Keratinocyte (primary cell): ENCODE data around the gene KCNQ1OT1. TPM values are rescaled to one million over a fixed set of nuclear protein-coding genes. Genes with fewer than 3 reads are reported as not detected.

Experiments used
- DNase-seq: peaks from one replicate; pipeline ENCODE4 v3.0.0-alpha.2; 2011; ENCODE audit warnings: low read depth, missing footprints, low spot score
- FAIRE-seq: peaks from 2 replicates; lab custom pipeline; 2011; peaks lifted over from hg19 to GRCh38; lab: Jason Lieb, UNC
- H2AFZ ChIP-seq: 2 replicates; pipeline ENCODE4 v1.6.0; 2012; ENCODE audit warnings: low read length, control low read depth, inconsistent platforms; ENCODE audit not compliant: control insufficient read depth
- H3K27ac ChIP-seq: 2 replicates; pipeline ENCODE4 v1.5.1; 2011; ENCODE audit warnings: low read length; ENCODE audit not compliant: control insufficient read depth, insufficient read depth
- H3K27me3 ChIP-seq: 3 replicates; pipeline ENCODE4 v1.6.0; 2011; ENCODE audit warnings: low read length; ENCODE audit not compliant: control insufficient read depth, insufficient read depth; ENCODE audit errors: extremely low read depth
- H3K36me3 ChIP-seq, 2 experiments: 2 replicates in 1 of 2; 3 replicates in 1 of 2; pipeline ENCODE4 v1.5.1; 2011; ENCODE audit warnings: low read length in 2 of 2, mild to moderate bottlenecking in 1 of 2; ENCODE audit not compliant: control insufficient read depth in 2 of 2, insufficient read depth in 2 of 2; ENCODE audit errors: extremely low read depth in 1 of 2
- H3K4me1 ChIP-seq: 3 replicates; pipeline ENCODE4 v1.5.1; 2011; ENCODE audit warnings: low read length; ENCODE audit not compliant: control insufficient read depth, insufficient read depth; ENCODE audit errors: extremely low read depth
- H3K4me2 ChIP-seq: 3 replicates; pipeline ENCODE4 v1.6.0; 2011; ENCODE audit warnings: low read depth, low read length; ENCODE audit not compliant: control insufficient read depth, insufficient read depth; ENCODE audit errors: extremely low read depth
- H3K4me3 ChIP-seq, 3 experiments: fragments of 200-600 bp in 1 of 3; sonication (generic) in 1 of 3; 2 replicates in 2 of 3; 3 replicates in 1 of 3; pipeline ENCODE4 v1.5.1; 2011 to 2016; ENCODE audit warnings: low read length in 3 of 3, mild to moderate bottlenecking in 3 of 3, control low read depth in 2 of 3, inconsistent platforms in 1 of 3, low read depth in 1 of 3, mixed read lengths in 1 of 3, mixed run types in 1 of 3, moderate library complexity in 1 of 3; ENCODE audit not compliant: control insufficient read depth in 2 of 3, insufficient read depth in 2 of 3; ENCODE audit errors: extremely low read depth in 1 of 3
- H3K79me2 ChIP-seq: 2 replicates; pipeline ENCODE4 v1.6.0; 2012; ENCODE audit warnings: low read length; ENCODE audit not compliant: control insufficient read depth, insufficient read depth
- H3K9ac ChIP-seq: 3 replicates; pipeline ENCODE4 v1.6.0; 2011; ENCODE audit warnings: low read length; ENCODE audit not compliant: control insufficient read depth, insufficient read depth; ENCODE audit errors: extremely low read depth
- H3K9me1 ChIP-seq: 3 replicates; pipeline ENCODE4 v1.6.0; 2011; ENCODE audit warnings: low read length; ENCODE audit not compliant: control insufficient read depth, insufficient read depth; ENCODE audit errors: extremely low read depth
- H3K9me3 ChIP-seq: 2 replicates; pipeline ENCODE4 v1.5.1; 2012; ENCODE audit warnings: low read depth, low read length; ENCODE audit not compliant: control insufficient read depth
- H4K20me1 ChIP-seq: 3 replicates; pipeline ENCODE4 v1.6.0; 2011; ENCODE audit warnings: low read length; ENCODE audit not compliant: control insufficient read depth, insufficient read depth; ENCODE audit errors: extremely low read depth
- CTCF ChIP-seq, 3 experiments: IDR thresholded peaks in 1 of 3; conservative IDR thresholded peaks in 1 of 3; optimal IDR thresholded peaks in 1 of 3; 2 replicates in 2 of 3; 3 replicates in 1 of 3; pipeline versions ENCODE3 to v1.5.1; 2011; ENCODE audit warnings: low read length in 3 of 3, mild to moderate bottlenecking in 3 of 3, moderate library complexity in 2 of 3, control low read depth in 1 of 3, inconsistent platforms in 1 of 3; ENCODE audit not compliant: insufficient read depth in 2 of 3; ENCODE audit errors: extremely low read depth in 1 of 3
- EZH2 ChIP-seq: IDR thresholded peaks from one replicate; pipeline ENCODE4 v1.6.1; 2012; ENCODE audit warnings: inconsistent platforms, mild to moderate bottlenecking, low read length, moderate library complexity
- dilution Hi-C: fragments of 300-500 bp; cut with MboI; formaldehyde crosslinking; loops from one replicate; pipeline ENCODE4 v1.7.0; 2020; ENCODE audit warnings: low sequenced_read_pairs; ENCODE audit not compliant: extremely low pct_ligation_motif_present
- polyA plus RNA-seq, 5 experiments: library from polyadenylated mRNA; depleted of rRNA in 3 of 5; stranded (reverse) in 3 of 5; stranded (forward) in 1 of 5; unstranded in 1 of 5; fragments of >200 nt; gene quantifications; 1 replicate in 1 of 5; 2 replicates in 3 of 5; 3 replicates in 1 of 5; pipeline versions ENCODE4 v1.2.1 to v1.2.3, GENCODE V29; 2011 to 2012; ENCODE audit warnings: missing spikeins in 2 of 5, low read depth in 1 of 5, low replicate concordance in 1 of 5

Gene KCNQ1OT1
- polyA plus RNA-seq, 1 donor (not counting 4 experiments of a cell fraction or from before 2014, with no cell fraction given): 0.07 TPM

- no peaks in the 10 kb centered on the region for H3K36me3 ChIP-seq
- H3K9ac ChIP-seq: no peak overlapping the region
- H3K27me3 ChIP-seq: peaks cover 42% of the 10 kb centered on the region
- no peak overlapping the region for H3K27ac ChIP-seq
- H3K9me3 ChIP-seq: no peaks in the 10 kb centered on the region
- FAIRE-seq (no peak), DNase-seq (no peak)
- peaks cover 3% of the 10 kb centered on the region for H4K20me1 ChIP-seq
- no peaks in the 10 kb centered on the region for H3K4me1 ChIP-seq
- H3K79me2 ChIP-seq: no peaks in the 10 kb centered on the region
- H3K4me2 ChIP-seq: no peak overlapping the region
- TF ChIP-seq EZH2 (no peak), CTCF (optimal IDR thresholded peaks at IDR 0.05 in 1 of 3, IDR thresholded peaks at IDR 0.05 in 1 of 3, conservative IDR thresholded peaks at IDR 0.05 in 1 of 3; ENCODE audit: extremely low read depth in 1 of 3, insufficient read depth in 2 of 3, low read length in 3 of 3) (no peak)
- no peak overlapping the region for H2AFZ ChIP-seq
- H3K9me1 ChIP-seq: no peaks in the 10 kb centered on the region
- H3K4me3 ChIP-seq: no peak overlapping the region
- dilution Hi-C loops: no loop called here
Measured at GRCh38 chr11:2713661-2714462, 14.1 kb upstream of the KCNQ1OT1 start.

- dilution Hi-C loops: no loop called here
- H3K79me2 ChIP-seq: no peaks in the 10 kb centered on the region
Measured at GRCh38 chr11:2713094-2713493, 13.3 kb upstream of the KCNQ1OT1 start.

More at GRCh38 chr11:2713094-2713493, 13.3 kb upstream of the KCNQ1OT1 start:
- FAIRE-seq: no peak
- Histone ChIP-seq H3K9ac (no peak overlapping the region), H3K4me1 (no peaks in the 10 kb centered on the region), H3K9me1 (no peaks in the 10 kb centered on the region), H3K9me3 (no peaks in the 10 kb centered on the region), H3K4me2 (no peak overlapping the region), H3K36me3 (no peaks in the 10 kb centered on the region), H4K20me1 (peaks cover 4% of the 10 kb centered on the region), H3K4me3 (no peak overlapping the region), H3K27ac (no peak overlapping the region), H3K27me3 (peaks cover 41% of the 10 kb centered on the region), H2AFZ (no peak overlapping the region)
- TF ChIP-seq EZH2: no peak
- TF ChIP-seq CTCF (optimal IDR thresholded peaks at IDR 0.05 in 1 of 3, IDR thresholded peaks at IDR 0.05 in 1 of 3, conservative IDR thresholded peaks at IDR 0.05 in 1 of 3; ENCODE audit: extremely low read depth in 1 of 3, insufficient read depth in 2 of 3, low read length in 3 of 3): no peak
- no peak for DNase-seq
